HUDEP-2 (cell line): ENCODE data around the gene POLR2L.

Source experiments
- DNase-seq, 76 experiments: peaks; one replicate each; lab custom pipeline; 2025; ENCODE audit not compliant: unreplicated experiment in 76 of 76; lab: John Stamatoyannopoulos, UW

POLR2L gene

GRCh38 chr11:828506-829175 lies 13.7 kb downstream of the POLR2L start:
- no peak for DNase-seq

GRCh38 chr11:827897-828192 lies 14.5 kb downstream of the POLR2L start, which contains the start of gene CRACR2B:
Gene CRACR2B, plus strand, starts transcription at chr11:827919. Its CDS starts 689 bp downstream, at chr11:828608.
- no peak for DNase-seq

GRCh38 chr11:827146-827896 lies 15.0 kb downstream of the POLR2L start:
- DNase-seq = no peak

GRCh38 chr11:826836-827145 lies 15.5 kb downstream of the POLR2L start:
- DNase-seq = no peak

GRCh38 chr11:826227-826621 lies 16.1 kb downstream of the POLR2L start:
- no peak for DNase-seq

GRCh38 chr11:825366-826226 lies 16.7 kb downstream of the POLR2L start:
- DNase-seq = no peak

GRCh38 chr11:824942-825341 lies 17.4 kb downstream of the POLR2L start:
- no peak for DNase-seq

GRCh38 chr11:824292-824880 lies 17.9 kb downstream of the POLR2L start:
- DNase-seq = no peak

GRCh38 chr11:823441-824291 lies 18.7 kb downstream of the POLR2L start:
- no peak for DNase-seq

- DNase-seq = no peak
These were observed 20.6 kb downstream of the POLR2L start for GRCh38 chr11:821512-822371.

GRCh38 chr11:820655-821511 lies 21.4 kb downstream of the POLR2L start:
- peak in 4 of 76 experiments; percentile 19 to 26 (median 20) for DNase-seq

GRCh38 chr11:819943-820649 lies 22.2 kb downstream of the POLR2L start:
- DNase-seq = peak in 73 of 76 experiments; percentile 40 to 94 (median 83)

GRCh38 chr11:819129-819931 lies 23.0 kb downstream of the POLR2L start:
- DNase-seq = peak in 70 of 76 experiments; percentile 28 to 94 (median 77)

- DNase-seq = no peak
These were observed 23.8 kb downstream of the POLR2L start, which contains the start of gene PNPLA2 for GRCh38 chr11:818396-819128. Gene PNPLA2, plus strand, starts transcription at chr11:818914. Its CDS starts 805 bp downstream, at chr11:819719.

- DNase-seq = no peak
These were observed 25.9 kb downstream of the POLR2L start for GRCh38 chr11:816433-816779.

GRCh38 chr11:815675-816432 lies 26.5 kb downstream of the POLR2L start:
- DNase-seq = no peak
